Measurements from ENCODE around the gene ZBTB34. TPM values are rescaled to one million over a fixed set of nuclear protein-coding genes. Genes with fewer than 3 reads are reported as not detected.

Gene ZBTB34
- total RNA-seq, 2 donors from 2014 or later: 9.9 to 16.6 TPM

DNA sequence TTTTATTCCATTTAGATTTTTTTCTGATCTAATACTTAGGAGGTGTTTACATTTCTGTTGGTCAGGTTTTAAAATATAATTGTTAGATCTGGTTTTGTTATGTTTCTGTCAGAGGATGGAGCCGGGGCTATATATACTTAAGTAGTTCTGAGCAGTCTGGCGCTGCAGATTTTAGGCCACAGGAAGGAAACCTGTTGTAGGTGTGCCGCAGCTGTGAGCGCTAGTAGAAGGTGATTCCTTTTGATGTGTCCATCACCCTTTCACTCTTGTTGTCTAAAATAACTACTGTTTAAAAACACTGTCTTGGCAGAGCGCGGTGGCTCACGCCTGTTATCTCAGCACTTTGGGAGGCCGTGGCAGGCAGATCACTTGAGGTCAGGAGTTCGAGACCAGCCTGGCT lies 17.0 kb downstream of the ZBTB34 start:
- H3K4me1 ChIP-seq (ENCODE audit: control insufficient read depth in 1 of 2, low read depth in 2 of 2): peaks cover 3 to 16% of the 10 kb centered on the region in 2 donors
- ATAC-seq (ENCODE audit: insufficient number of reproducible peaks, low FRiP score, low read depth): no peak
- H3K4me3 ChIP-seq: no peak overlapping the region
- TF ChIP-seq, protein P1, sequence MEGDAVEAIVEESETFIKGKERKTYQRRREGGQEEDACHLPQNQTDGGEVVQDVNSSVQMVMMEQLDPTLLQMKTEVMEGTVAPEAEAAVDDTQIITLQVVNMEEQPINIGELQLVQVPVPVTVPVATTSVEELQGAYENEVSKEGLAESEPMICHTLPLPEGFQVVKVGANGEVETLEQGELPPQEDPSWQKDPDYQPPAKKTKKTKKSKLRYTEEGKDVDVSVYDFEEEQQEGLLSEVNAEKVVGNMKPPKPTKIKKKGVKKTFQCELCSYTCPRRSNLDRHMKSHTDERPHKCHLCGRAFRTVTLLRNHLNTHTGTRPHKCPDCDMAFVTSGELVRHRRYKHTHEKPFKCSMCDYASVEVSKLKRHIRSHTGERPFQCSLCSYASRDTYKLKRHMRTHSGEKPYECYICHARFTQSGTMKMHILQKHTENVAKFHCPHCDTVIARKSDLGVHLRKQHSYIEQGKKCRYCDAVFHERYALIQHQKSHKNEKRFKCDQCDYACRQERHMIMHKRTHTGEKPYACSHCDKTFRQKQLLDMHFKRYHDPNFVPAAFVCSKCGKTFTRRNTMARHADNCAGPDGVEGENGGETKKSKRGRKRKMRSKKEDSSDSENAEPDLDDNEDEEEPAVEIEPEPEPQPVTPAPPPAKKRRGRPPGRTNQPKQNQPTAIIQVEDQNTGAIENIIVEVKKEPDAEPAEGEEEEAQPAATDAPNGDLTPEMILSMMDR (IDR thresholded peaks at IDR 0.05): no peak
- DNase-seq (ENCODE audit: low spot score): no peak
- no peaks in the 10 kb centered on the region for H3K27me3 ChIP-seq (replicated peaks; ENCODE audit: insufficient read depth)
- no peaks in the 10 kb centered on the region for H3K9me3 ChIP-seq
- H3K36me3 ChIP-seq: peaks cover 9% of the 10 kb centered on the region
- no peak overlapping the region for H3K27ac ChIP-seq

DNA sequence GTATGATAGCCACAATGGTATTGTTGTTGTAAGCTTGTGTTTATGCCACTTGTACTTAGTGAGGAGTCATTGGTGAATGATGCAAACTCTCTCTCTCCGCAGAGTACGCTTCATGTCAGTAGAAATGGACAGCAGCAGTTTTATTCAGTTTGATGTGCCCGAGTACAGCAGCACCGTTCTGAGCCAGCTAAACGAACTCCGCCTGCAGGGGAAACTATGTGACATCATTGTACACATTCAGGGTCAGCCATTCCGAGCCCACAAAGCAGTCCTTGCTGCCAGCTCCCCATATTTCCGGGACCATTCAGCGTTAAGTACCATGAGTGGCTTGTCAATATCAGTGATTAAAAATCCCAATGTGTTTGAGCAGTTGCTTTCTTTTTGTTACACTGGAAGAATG lies 18.8 kb downstream of the ZBTB34 start:
- H3K36me3 ChIP-seq: peaks cover 13% of the 10 kb centered on the region
- ATAC-seq (ENCODE audit: insufficient number of reproducible peaks, low FRiP score, low read depth) (no peak), DNase-seq (ENCODE audit: low spot score) (no peak)
- H3K9me3 ChIP-seq: no peaks in the 10 kb centered on the region
- TF ChIP-seq, protein P1 (IDR thresholded peaks at IDR 0.05): no peak
- no peak overlapping the region for H3K4me3 ChIP-seq
- H3K27ac ChIP-seq: no peak overlapping the region
- H3K27me3 ChIP-seq (replicated peaks; ENCODE audit: insufficient read depth): no peaks in the 10 kb centered on the region
- H3K4me1 ChIP-seq (ENCODE audit: control insufficient read depth in 1 of 2, low read depth in 2 of 2): peaks cover 3 to 16% of the 10 kb centered on the region in 2 donors

DNA sequence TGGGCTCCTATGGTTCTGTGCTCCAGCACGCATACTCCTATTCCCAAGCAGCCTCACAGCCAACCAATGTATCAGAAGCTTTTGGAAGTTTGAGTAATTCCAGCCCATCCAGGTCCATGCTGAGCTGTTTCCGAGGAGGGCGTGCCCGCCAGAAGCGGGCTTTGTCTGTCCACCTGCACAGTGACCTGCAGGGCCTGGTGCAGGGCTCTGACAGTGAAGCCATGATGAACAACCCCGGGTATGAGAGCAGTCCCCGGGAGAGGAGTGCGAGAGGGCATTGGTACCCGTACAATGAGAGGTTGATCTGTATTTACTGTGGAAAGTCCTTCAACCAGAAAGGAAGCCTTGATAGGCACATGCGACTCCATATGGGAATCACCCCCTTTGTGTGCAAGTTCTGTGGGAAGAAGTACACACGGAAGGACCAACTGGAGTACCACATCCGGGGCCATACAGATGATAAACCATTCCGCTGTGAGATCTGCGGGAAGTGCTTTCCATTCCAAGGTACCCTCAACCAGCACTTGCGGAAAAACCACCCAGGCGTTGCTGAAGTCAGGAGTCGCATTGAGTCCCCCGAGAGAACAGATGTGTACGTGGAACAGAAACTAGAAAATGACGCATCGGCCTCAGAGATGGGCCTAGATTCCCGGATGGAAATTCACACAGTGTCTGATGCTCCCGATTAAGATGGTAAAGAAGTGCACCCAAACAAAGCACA lies 19.9 kb downstream of the ZBTB34 start:
- peaks cover 3 to 16% of the 10 kb centered on the region in 2 donors for H3K4me1 ChIP-seq (ENCODE audit: control insufficient read depth in 1 of 2, low read depth in 2 of 2)
- peaks cover 13% of the 10 kb centered on the region for H3K36me3 ChIP-seq
- no peak overlapping the region for H3K4me3 ChIP-seq
- H3K27me3 ChIP-seq (replicated peaks; ENCODE audit: insufficient read depth): no peaks in the 10 kb centered on the region
- no peaks in the 10 kb centered on the region for H3K9me3 ChIP-seq
- TF ChIP-seq, protein P1 (IDR thresholded peaks at IDR 0.05): no peak
- ATAC-seq (ENCODE audit: insufficient number of reproducible peaks, low FRiP score, low read depth) (no peak), DNase-seq (ENCODE audit: low spot score) (no peak)
- H3K27ac ChIP-seq: no peak overlapping the region

DNA sequence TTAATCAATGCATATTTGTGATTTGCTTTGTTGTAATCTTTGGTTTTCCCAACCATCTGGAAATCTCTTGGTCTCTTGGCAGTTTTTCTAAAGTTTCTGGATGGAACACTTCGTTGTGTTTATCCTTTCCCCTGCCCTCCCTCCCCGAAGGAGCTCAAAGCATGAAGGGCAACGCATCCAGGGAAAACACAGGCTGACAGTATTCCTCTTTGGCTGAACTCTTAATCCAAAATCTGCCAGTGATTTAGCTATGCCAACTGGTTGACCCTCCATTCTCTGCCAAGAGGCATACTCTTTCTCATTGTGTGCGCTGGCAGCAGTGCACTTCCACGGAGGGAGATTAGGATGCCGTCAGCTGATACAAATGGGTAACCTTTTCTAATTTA lies 20.5 kb downstream of the ZBTB34 start:
- Histone ChIP-seq H3K27ac (no peak overlapping the region), H3K27me3 (replicated peaks; ENCODE audit: insufficient read depth) (no peaks in the 10 kb centered on the region), H3K36me3 (peaks cover 13% of the 10 kb centered on the region), H3K4me3 (no peak overlapping the region), H3K4me1 (ENCODE audit: control insufficient read depth in 1 of 2, low read depth in 2 of 2) (peaks cover 0 to 16% of the 10 kb centered on the region in 2 donors), H3K9me3 (no peaks in the 10 kb centered on the region)
- TF ChIP-seq, protein P1 (IDR thresholded peaks at IDR 0.05): no peak
- ATAC-seq (ENCODE audit: insufficient number of reproducible peaks, low FRiP score, low read depth): no peak
- no peak for DNase-seq (ENCODE audit: low spot score)

DNA sequence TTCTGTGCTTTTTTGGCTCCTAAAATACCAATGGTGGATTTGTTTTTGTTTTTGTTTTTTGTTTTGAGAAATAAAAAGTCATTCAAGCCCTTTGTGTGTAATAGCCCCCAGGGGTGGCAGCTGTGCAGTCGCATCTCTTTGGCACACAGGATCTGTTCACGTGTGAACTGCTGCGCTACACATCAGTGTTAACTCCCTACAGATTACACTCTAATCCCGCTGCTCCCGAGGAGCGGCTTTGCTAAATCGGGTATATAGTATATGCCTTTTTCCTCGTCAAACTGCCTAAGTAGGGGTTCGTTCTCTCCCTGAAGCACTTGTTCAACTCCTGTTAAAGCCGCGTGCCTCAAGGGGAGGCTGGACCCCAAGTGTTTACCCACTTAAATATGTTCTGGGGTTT lies 22.3 kb downstream of the ZBTB34 start:
- DNase-seq (ENCODE audit: low spot score): no peak
- Histone ChIP-seq H3K4me1 (ENCODE audit: control insufficient read depth in 1 of 2, low read depth in 2 of 2) (peaks cover 0 to 16% of the 10 kb centered on the region in 2 donors), H3K4me3 (no peak overlapping the region), H3K27me3 (replicated peaks; ENCODE audit: insufficient read depth) (no peaks in the 10 kb centered on the region), H3K27ac (no peak overlapping the region), H3K36me3 (peaks cover 13% of the 10 kb centered on the region), H3K9me3 (no peaks in the 10 kb centered on the region)
- TF ChIP-seq, protein P1 (IDR thresholded peaks at IDR 0.05): no peak
- no peak for ATAC-seq (ENCODE audit: insufficient number of reproducible peaks, low FRiP score, low read depth)
